Activated naive CD8-positive, alpha-beta T cell treated with anti-CD3 and anti-CD28 coated beads for 36 hours (primary cell): ENCODE results near the gene MAGEA1. TPM values are rescaled to one million over a fixed set of nuclear protein-coding genes. Genes with fewer than 3 reads are reported as not detected.

Experiments used
- DNase-seq: peaks from one replicate; pipeline ENCODE4 v3.0.0; 2021
- H3K27ac Mint-ChIP-seq: one replicate; pipeline ENCODE4 v1.8.0; 2022; ENCODE audit warnings: mild to moderate bottlenecking, moderate library complexity, mixed read lengths
- H3K27me3 Mint-ChIP-seq: one replicate; pipeline ENCODE4 v1.8.0; 2022; ENCODE audit warnings: mild to moderate bottlenecking, mixed read lengths
- H3K36me3 Mint-ChIP-seq: one replicate; pipeline ENCODE4 v1.8.0; 2021; ENCODE audit warnings: mild to moderate bottlenecking, mixed read lengths
- H3K4me1 Mint-ChIP-seq: one replicate; pipeline ENCODE4 v1.8.0; 2021; ENCODE audit warnings: mixed read lengths
- H3K4me3 Mint-ChIP-seq: one replicate; pipeline ENCODE4 v1.8.0; 2022; ENCODE audit warnings: mild to moderate bottlenecking, moderate library complexity, mixed read lengths
- H3K9me3 Mint-ChIP-seq: one replicate; pipeline ENCODE4 v1.8.0; 2022; ENCODE audit warnings: mixed read lengths
- total RNA-seq, 2 experiments: library from RNA; stranded (reverse); gene quantifications; one replicate each; pipeline ENCODE4 v1.2.3, GENCODE V29; 2021

MAGEA1 gene
- total RNA-seq, 2 experiments from 2014 or later: not detected

- Mint-ChIP-seq H3K27ac (no peak overlapping the region), H3K4me3 (no peak overlapping the region), H3K4me1 (no peaks in the 10 kb centered on the region), H3K36me3 (peaks cover 3% of the 10 kb centered on the region), H3K27me3 (no peaks in the 10 kb centered on the region), H3K9me3 (no peaks in the 10 kb centered on the region)
- DNase-seq: no peak
Measured at GRCh38 chrX:153214934-153215333, 35.9 kb downstream of the MAGEA1 start.

DNA sequence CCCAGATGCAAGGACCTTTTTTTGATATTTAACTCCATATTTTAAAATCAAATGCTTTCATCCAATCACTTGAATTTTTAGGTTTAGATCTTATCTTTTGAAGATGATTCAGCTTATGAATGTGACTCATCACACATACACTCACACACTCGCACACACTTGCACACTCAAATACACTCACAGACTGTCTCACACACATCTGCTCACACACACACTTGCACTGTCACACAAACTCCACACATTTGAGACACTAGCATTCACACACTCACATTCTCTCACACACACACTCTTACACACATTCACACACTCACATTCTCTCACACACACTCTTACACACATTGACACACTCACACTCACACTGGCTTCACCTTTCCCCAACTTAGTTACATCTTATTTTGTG, 37.8 kb downstream of the MAGEA1 start:
- Mint-ChIP-seq H3K4me1 (no peaks in the 10 kb centered on the region), H3K27ac (no peak overlapping the region), H3K36me3 (peaks cover 3% of the 10 kb centered on the region), H3K27me3 (no peaks in the 10 kb centered on the region), H3K9me3 (no peaks in the 10 kb centered on the region), H3K4me3 (no peak overlapping the region)
- DNase-seq: no peak

- Mint-ChIP-seq H3K4me3 (no peak overlapping the region), H3K27ac (no peak overlapping the region), H3K27me3 (peaks cover 23% of the 10 kb centered on the region), H3K9me3 (no peaks in the 10 kb centered on the region), H3K4me1 (peaks cover 3% of the 10 kb centered on the region), H3K36me3 (no peaks in the 10 kb centered on the region)
- DNase-seq: no peak
Measured at GRCh38 chrX:153225438-153226098, 46.5 kb downstream of the MAGEA1 start.

GRCh38 chrX:153226344-153227185, 47.5 kb downstream of the MAGEA1 start:
- Mint-ChIP-seq H3K9me3 (no peaks in the 10 kb centered on the region), H3K27me3 (peaks cover 23% of the 10 kb centered on the region), H3K4me3 (no peak overlapping the region), H3K36me3 (no peaks in the 10 kb centered on the region), H3K27ac (no peak overlapping the region), H3K4me1 (peaks cover 3% of the 10 kb centered on the region)
- peak; percentile 2 for DNase-seq

Other genes starting within 250 kb of the MAGEA1 start
- not detected for gene PNMA5, start 185.2 kb upstream of the MAGEA1 start, total RNA-seq
- gene PNMA3, start 122.8 kb upstream of the MAGEA1 start, total RNA-seq: 1 to 10 TPM; 1.4 to 1.9 TPM
- 1 to 10 TPM; 2.0 to 2.1 TPM for gene PNMA6A, start 106.8 kb upstream of the MAGEA1 start, total RNA-seq
- not detected for gene PNMA6F, start 142.5 kb downstream of the MAGEA1 start, total RNA-seq
- 10 to 100 TPM; 12.5 to 13.9 TPM for gene ZNF275, start 154.9 kb downstream of the MAGEA1 start, total RNA-seq
- gene PNMA6E, start 222.1 kb downstream of the MAGEA1 start, total RNA-seq: not detected
- gene ZFP92, start 232.2 kb downstream of the MAGEA1 start, total RNA-seq: 1 to 10 TPM; 1.3 to 1.5 TPM